HCT116 (cell line): ENCODE results near the gene PIK3R2. TPM values are rescaled to one million over a fixed set of nuclear protein-coding genes. Genes with fewer than 3 reads are reported as not detected.

Source experiments
- ATAC-seq: fragments of 200-7000 bp; cut with Tn5 transposase; 2 replicates; pipeline ENCODE4 v1.9.1; 2020; ENCODE audit warnings: mild to moderate bottlenecking, moderate library complexity
- BruUV-seq: library from RNA; stranded (reverse); fragments of 400-500 nt; replicated peaks from 2 replicates; lab custom pipeline; 2021; lab: Mats Ljungman, UMichigan
- CTCF ChIA-PET: fragments of 300-600 bp; sonication (Branson Sonifier 250); formaldehyde crosslinking; loops from one replicate; lab custom pipeline; 2021; ENCODE audit warnings: antibody characterized with exemption; lab: Charles Lee
- POLR2A ChIA-PET: fragments of 300-600, 350-600 bp; sonication (Branson Sonifier 250); formaldehyde crosslinking; loops from one replicate; lab custom pipeline; 2021; ENCODE audit warnings: antibody characterized with exemption; lab: Charles Lee
- RAD21 ChIA-PET, 2 experiments: fragments of 300-600 bp; sonication (Branson Sonifier 250); formaldehyde crosslinking; loops; one replicate each; lab custom pipeline; 2023; ENCODE audit warnings: low total read pairs in 2 of 2; ENCODE audit not compliant: uncharacterized antibody in 2 of 2, unreplicated experiment in 2 of 2, low non-redundant PET in 1 of 2; lab: Charles Lee
- DNase-seq: peaks from one replicate; pipeline ENCODE4 v3.0.0-alpha.2; 2010; ENCODE audit warnings: low read depth, low spot score
- H2AFZ ChIP-seq: fragments of 200-600 bp; shearing (Covaris generic), sonication (generic); 2 replicates; pipeline ENCODE4 v1.6.1; 2017; ENCODE audit warnings: low read depth, mixed run types, mixed read lengths, antibody characterized with exemption, low read length; ENCODE audit not compliant: poor library complexity, severe bottlenecking
- H3K27ac ChIP-seq: 2 replicates; pipeline ENCODE4 v1.5.1; 2012; ENCODE audit warnings: low read depth, low read length
- H3K27me3 ChIP-seq: fragments of 200-600 bp; sonication (generic); 2 replicates; pipeline ENCODE4 v1.6.1; 2016; ENCODE audit warnings: mixed run types, low read length, mixed read lengths; ENCODE audit not compliant: insufficient read depth
- H3K36me3 ChIP-seq, 2 experiments: fragments of 200-500 bp in 1 of 2; fragments of 200-600 bp in 1 of 2; sonication (Bioruptor generic) in 1 of 2; sonication (generic) in 1 of 2; 2 replicates each; pipeline versions ENCODE4 v1.5.1 to v1.6.1; 2014 to 2016; ENCODE audit warnings: low read length in 2 of 2, inconsistent platforms in 1 of 2, mixed read lengths in 1 of 2, mixed run types in 1 of 2; ENCODE audit not compliant: insufficient read depth in 2 of 2, control insufficient read depth in 1 of 2
- H3K4me1 ChIP-seq, 2 experiments: fragments of 200-600 bp in 1 of 2; sonication (generic) in 1 of 2; 2 replicates each; pipeline versions ENCODE4 v1.5.1 to v1.6.1; 2012 to 2017; ENCODE audit warnings: low read length in 2 of 2, inconsistent platforms in 1 of 2, mild to moderate bottlenecking in 1 of 2, mixed read lengths in 1 of 2, mixed run types in 1 of 2, moderate library complexity in 1 of 2; ENCODE audit not compliant: insufficient read depth in 2 of 2, control insufficient read depth in 1 of 2
- H3K4me2 ChIP-seq: fragments of 200-600 bp; sonication (generic); 2 replicates; pipeline ENCODE4 v1.6.1; 2017; ENCODE audit warnings: mixed run types, low read length, mixed read lengths
- H3K4me3 ChIP-seq, 2 experiments: fragments of 200-600 bp in 1 of 2; sonication (generic) in 1 of 2; replicated peaks in 1 of 2; 2 replicates each; pipeline ENCODE4 v1.5.1; 2011 to 2016; ENCODE audit warnings: low read length in 2 of 2, control low read depth in 1 of 2, low read depth in 1 of 2, mild to moderate bottlenecking in 1 of 2, mixed read lengths in 1 of 2, mixed run types in 1 of 2
- H3K79me2 ChIP-seq: fragments of 200-600 bp; sonication (generic); 2 replicates; pipeline ENCODE4 v1.6.1; 2017; ENCODE audit warnings: mild to moderate bottlenecking, mixed run types, low read length, moderate library complexity, mixed read lengths; ENCODE audit not compliant: insufficient read depth
- H3K9ac ChIP-seq: fragments of 200-600 bp; sonication (generic); 2 replicates; pipeline ENCODE4 v1.6.1; 2016; ENCODE audit warnings: low read length, mixed read lengths
- H3K9me2 ChIP-seq: fragments of 200-600 bp; sonication (generic), shearing (Covaris generic); 2 replicates; pipeline ENCODE4 v1.6.1; 2017; ENCODE audit warnings: mixed run types, mild to moderate bottlenecking, moderate library complexity; ENCODE audit not compliant: insufficient read depth
- H3K9me3 ChIP-seq, 2 experiments: fragments of 200-500 bp in 1 of 2; fragments of 200-600 bp in 1 of 2; sonication (Bioruptor generic) in 1 of 2; sonication (generic) in 1 of 2; 2 replicates each; pipeline ENCODE4 v1.6.1; 2014 to 2017; ENCODE audit warnings: low read length in 2 of 2, mixed read lengths in 2 of 2, inconsistent platforms in 1 of 2, low read depth in 1 of 2, mild to moderate bottlenecking in 1 of 2, mixed run types in 1 of 2, moderate library complexity in 1 of 2; ENCODE audit not compliant: control insufficient read depth in 1 of 2, insufficient read depth in 1 of 2
- H4K20me1 ChIP-seq: fragments of 200-600 bp; sonication (generic), shearing (Covaris generic); 2 replicates; pipeline ENCODE4 v1.6.1; 2017; ENCODE audit warnings: mixed run types, mild to moderate bottlenecking, moderate library complexity; ENCODE audit not compliant: insufficient read depth
- CBX3 ChIP-seq: IDR thresholded peaks from 2 replicates; pipeline ENCODE4 v1.6.1; 2012; ENCODE audit warnings: low read depth
- CEBPB ChIP-seq: IDR thresholded peaks from 2 replicates; pipeline ENCODE4 v1.6.1; 2012; ENCODE audit warnings: low read depth
- EZH2 ChIP-seq: fragments of 200-600 bp; sonication (generic); IDR thresholded peaks from 2 replicates; pipeline ENCODE4 v1.6.1; 2017; ENCODE audit warnings: antibody characterized with exemption, mixed run types
- FOSL1 ChIP-seq: IDR thresholded peaks from 2 replicates; pipeline ENCODE4 v1.6.1; 2012; ENCODE audit warnings: low read depth
- JUND ChIP-seq: IDR thresholded peaks from 2 replicates; pipeline ENCODE4 v1.6.1; 2012
- POLR2A ChIP-seq: IDR thresholded peaks from 2 replicates; pipeline ENCODE4 v1.7.0; 2011; ENCODE audit warnings: borderline replicate concordance; ENCODE audit not compliant: insufficient read depth, insufficient read length; ENCODE audit errors: extremely low read depth
- POLR2AphosphoS5 ChIP-seq: IDR thresholded peaks from 2 replicates; pipeline ENCODE4 v1.6.1; 2011; ENCODE audit warnings: mild to moderate bottlenecking, low read depth, low read length, moderate library complexity
- RAD21 ChIP-seq: IDR thresholded peaks from 2 replicates; pipeline ENCODE4 v1.6.1; 2012; ENCODE audit warnings: low read depth, mild to moderate bottlenecking
- SIN3A ChIP-seq: IDR thresholded peaks from 2 replicates; pipeline ENCODE4 v1.6.1; 2012; ENCODE audit warnings: low read depth
- TCF7L2 ChIP-seq: IDR thresholded peaks from 2 replicates; pipeline ENCODE4 v1.7.0; 2011; ENCODE audit warnings: borderline replicate concordance, inconsistent platforms; ENCODE audit not compliant: insufficient read depth, insufficient read length; ENCODE audit errors: extremely low read depth
- YY1 ChIP-seq: IDR thresholded peaks from 2 replicates; pipeline ENCODE4 v1.6.1; 2011; ENCODE audit warnings: low read length, low read depth, moderate library complexity, mild to moderate bottlenecking; ENCODE audit not compliant: insufficient replicate concordance; ENCODE audit errors: extremely low read depth
- ZNF274 ChIP-seq: fragments of 200-500 bp; sonication (Bioruptor generic); IDR thresholded peaks from 2 replicates; pipeline ENCODE4 v1.6.1; 2014; ENCODE audit warnings: mild to moderate bottlenecking, low read depth, low read length, inconsistent platforms
- intact Hi-C: fragments of 100-400 bp; cut with micrococcal nuclease; formaldehyde crosslinking; loops from 2 replicates; pipeline ENCODE4 v1.10.0; 2022
- total RNA-seq: library from RNA; stranded (reverse); gene quantifications from one replicate; pipeline ENCODE4 v1.2.1, GENCODE V29; 2021; ENCODE audit not compliant: unreplicated experiment
- TF ChIP-seq, protein P1 (sequence below), 3 experiments: fragments of 200-600 bp in 1 of 3; sonication (generic) in 1 of 3; IDR thresholded peaks in 2 of 3; conservative IDR thresholded peaks in 1 of 3; 2 replicates each; pipeline ENCODE4 v1.5.1; 2012 to 2017; ENCODE audit warnings: low read depth in 2 of 3, low read length in 2 of 3, antibody characterized with exemption in 1 of 3, borderline replicate concordance in 1 of 3, control low read depth in 1 of 3, mild to moderate bottlenecking in 1 of 3, mixed read lengths in 1 of 3, mixed run types in 1 of 3, moderate library complexity in 1 of 3; ENCODE audit not compliant: insufficient read depth in 1 of 3
- TF ChIP-seq, protein P2 (sequence below): IDR thresholded peaks from 2 replicates; pipeline ENCODE4 v1.6.1; 2012
- TF ChIP-seq, protein P3 (sequence below): IDR thresholded peaks from 2 replicates; pipeline ENCODE4 v1.6.1; 2012

PIK3R2 gene
- total RNA-seq, 1 experiment from 2014 or later, result 53.4 TPM

DNA sequence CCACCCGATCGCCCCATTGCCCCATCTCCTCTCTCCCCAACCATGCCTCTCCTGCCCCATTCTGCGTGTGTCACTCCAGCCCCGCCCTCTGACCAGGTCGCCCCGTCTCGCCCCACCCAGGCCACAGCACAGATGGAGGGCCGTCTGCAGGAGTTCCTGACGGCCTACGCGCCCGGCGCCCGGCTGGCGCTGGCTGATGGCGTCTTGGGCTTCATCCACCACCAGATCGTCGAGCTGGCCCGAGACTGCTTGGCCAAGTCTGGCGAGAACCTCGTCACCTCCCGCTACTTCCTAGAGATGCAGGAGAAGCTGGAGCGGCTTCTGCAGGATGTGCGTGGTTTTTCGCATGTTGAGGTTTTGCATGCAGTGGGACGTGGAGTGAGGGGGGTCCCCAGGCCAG, 29.1 kb upstream of the PIK3R2 start:
- Histone ChIP-seq H3K36me3 (peaks cover 0 to 7% of the 10 kb centered on the region in 2 experiments; a peak in 3 of 4 replicates), H3K27ac (no peak overlapping the region), H3K4me2 (no peak overlapping the region), H3K27me3 (no peaks in the 10 kb centered on the region), H3K4me3 (no peak overlapping the region), H4K20me1 (no peaks in the 10 kb centered on the region), H3K79me2 (peaks cover 4% of the 10 kb centered on the region; the same call in 1 of the 2 replicates), H2AFZ (no peak overlapping the region), H3K9me3 (no peaks in the 10 kb centered on the region), H3K4me1 (peaks cover 0 to 4% of the 10 kb centered on the region in 2 experiments; a peak in 3 of 4 replicates), H3K9ac (no peak overlapping the region), H3K9me2 (no peaks in the 10 kb centered on the region)
- no peak for DNase-seq
- ChIA-PET POLR2A (no interaction called here), RAD21 (no interaction called here), CTCF (no interaction called here)
- ATAC-seq, result no peak
- no TSS peak for BruUV-seq
- TF ChIP-seq POLR2A (no peak), SIN3A (no peak), YY1 (no peak), EZH2 (no peak), CBX3 (no peak), CEBPB (no peak), POLR2AphosphoS5 (no peak), TCF7L2 (no peak), JUND (no peak), RAD21 (no peak), ZNF274 (no peak), FOSL1 (no peak)
- TF ChIP-seq, protein P1, sequence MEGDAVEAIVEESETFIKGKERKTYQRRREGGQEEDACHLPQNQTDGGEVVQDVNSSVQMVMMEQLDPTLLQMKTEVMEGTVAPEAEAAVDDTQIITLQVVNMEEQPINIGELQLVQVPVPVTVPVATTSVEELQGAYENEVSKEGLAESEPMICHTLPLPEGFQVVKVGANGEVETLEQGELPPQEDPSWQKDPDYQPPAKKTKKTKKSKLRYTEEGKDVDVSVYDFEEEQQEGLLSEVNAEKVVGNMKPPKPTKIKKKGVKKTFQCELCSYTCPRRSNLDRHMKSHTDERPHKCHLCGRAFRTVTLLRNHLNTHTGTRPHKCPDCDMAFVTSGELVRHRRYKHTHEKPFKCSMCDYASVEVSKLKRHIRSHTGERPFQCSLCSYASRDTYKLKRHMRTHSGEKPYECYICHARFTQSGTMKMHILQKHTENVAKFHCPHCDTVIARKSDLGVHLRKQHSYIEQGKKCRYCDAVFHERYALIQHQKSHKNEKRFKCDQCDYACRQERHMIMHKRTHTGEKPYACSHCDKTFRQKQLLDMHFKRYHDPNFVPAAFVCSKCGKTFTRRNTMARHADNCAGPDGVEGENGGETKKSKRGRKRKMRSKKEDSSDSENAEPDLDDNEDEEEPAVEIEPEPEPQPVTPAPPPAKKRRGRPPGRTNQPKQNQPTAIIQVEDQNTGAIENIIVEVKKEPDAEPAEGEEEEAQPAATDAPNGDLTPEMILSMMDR (IDR thresholded peaks at IDR 0.05 in 2 of 3, conservative IDR thresholded peaks at IDR 0.05 in 1 of 3; ENCODE audit: borderline replicate concordance in 1 of 3, insufficient read depth in 1 of 3, low read depth in 2 of 3, low read length in 2 of 3), result no peak
- TF ChIP-seq, protein P2, sequence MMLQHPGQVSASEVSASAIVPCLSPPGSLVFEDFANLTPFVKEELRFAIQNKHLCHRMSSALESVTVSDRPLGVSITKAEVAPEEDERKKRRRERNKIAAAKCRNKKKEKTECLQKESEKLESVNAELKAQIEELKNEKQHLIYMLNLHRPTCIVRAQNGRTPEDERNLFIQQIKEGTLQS, result no peak
- TF ChIP-seq, protein P3, sequence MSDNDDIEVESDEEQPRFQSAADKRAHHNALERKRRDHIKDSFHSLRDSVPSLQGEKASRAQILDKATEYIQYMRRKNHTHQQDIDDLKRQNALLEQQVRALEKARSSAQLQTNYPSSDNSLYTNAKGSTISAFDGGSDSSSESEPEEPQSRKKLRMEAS, result no peak
- intact Hi-C loops, result no loop called here
